Left forelimb (tissue), 1 donor: Measurements from ENCODE around the gene AP1B1.
"Not testable (repeated sequence)": the region's sequence is repeated elsewhere in the genome, so short reads cannot be mapped to it uniquely, and the experiment has no call there.

Source experiments
- DNase-seq: peaks from one replicate; pipeline ENCODE4 v3.0.0-alpha.2; 2018; ENCODE audit warnings: low spot score

The AP1B1 gene

DNA sequence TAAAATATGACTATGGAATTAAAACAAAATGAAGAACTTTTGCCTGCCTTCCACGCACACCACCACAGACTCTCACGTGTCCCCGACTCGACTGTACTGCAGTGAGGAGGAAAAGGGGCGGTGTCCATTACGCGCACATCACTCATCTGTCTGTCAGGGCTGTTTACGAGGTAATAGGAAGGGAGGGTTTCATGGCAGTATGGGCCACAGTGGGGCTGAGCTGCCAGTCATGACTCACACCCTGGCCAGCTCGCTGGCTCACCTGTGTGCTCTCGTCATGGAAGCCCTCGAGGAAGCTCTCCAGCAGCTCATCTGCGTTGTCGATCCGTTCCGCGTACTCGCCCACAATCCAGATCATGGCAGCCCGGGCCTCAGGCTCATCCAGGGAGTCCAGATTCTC is 39.4 kb downstream of the AP1B1 start:
- no peak for DNase-seq

- DNase-seq: no peak
Observed at GRCh38 chr22:29348041-29348440, 40.3 kb downstream of the AP1B1 start.

GRCh38 chr22:29346659-29347058 is 41.7 kb downstream of the AP1B1 start:
- DNase-seq: no peak

DNA sequence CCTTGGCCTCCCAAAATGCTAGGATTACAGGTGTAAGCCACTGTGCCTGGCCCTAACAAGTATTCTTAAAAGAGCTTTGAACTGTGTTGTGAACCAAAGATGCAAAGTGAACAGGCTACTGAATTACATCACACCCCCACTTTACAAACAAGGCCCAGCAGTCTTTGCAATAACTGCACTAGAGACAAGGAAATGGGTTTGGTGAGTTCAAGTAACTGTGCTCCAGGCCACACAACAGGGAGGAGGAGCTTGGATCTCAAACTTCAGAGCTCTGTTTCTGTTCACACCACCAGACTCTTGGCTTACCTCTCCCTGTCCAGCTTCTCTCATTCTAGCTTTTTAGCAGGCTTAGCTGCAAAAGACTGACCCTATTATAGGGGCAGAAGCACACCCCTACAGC is 42.4 kb downstream of the AP1B1 start:
- no peak for DNase-seq

- not testable (repeated sequence) for DNase-seq
Observed at GRCh38 chr22:29344889-29345288, 43.5 kb downstream of the AP1B1 start.

DNA sequence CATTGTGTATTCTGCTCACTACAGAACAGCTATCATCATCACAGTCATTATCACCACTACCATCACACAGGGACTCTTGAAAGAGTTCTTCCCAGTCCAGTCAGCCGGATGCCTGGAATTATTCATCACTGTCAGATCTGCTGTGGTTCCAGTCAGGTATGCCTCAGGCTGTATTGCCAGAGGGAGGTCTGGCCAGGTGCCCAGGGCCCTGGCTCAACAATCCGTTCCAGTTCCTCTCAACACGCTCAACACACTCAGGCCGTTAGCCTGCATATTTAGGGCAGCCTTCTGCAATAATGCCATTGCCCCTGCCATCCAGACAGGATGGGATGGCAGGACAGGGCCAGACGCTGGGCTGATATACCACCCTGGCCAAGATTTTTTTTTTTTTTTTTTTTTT is 44.2 kb downstream of the AP1B1 start:
- no peak for DNase-seq

GRCh38 chr22:29343313-29343805 is 45.0 kb downstream of the AP1B1 start:
- DNase-seq: no peak

- DNase-seq: no peak
Observed at GRCh38 chr22:29342577-29343312, 45.6 kb downstream of the AP1B1 start.

DNA sequence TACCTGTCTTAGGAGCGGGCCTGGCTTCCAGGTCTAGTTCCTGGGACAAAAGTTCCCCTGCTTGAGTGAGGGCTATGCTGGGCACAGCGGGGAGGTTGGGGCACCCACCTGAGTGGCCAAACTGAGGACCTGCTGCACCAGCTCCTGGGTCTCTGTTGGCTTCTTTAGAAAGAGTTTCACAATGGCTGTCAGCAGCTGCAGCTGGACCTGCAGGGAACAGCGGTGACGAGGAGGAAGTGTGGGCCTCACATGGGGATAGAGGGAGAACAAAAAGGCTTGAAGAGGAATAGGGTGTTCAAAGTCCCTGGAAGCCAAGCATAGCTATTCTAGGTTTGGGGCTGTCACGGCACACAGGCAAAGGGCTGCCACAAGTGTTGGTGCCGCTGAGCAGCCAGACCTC is 46.2 kb downstream of the AP1B1 start:
- DNase-seq: no peak

DNA sequence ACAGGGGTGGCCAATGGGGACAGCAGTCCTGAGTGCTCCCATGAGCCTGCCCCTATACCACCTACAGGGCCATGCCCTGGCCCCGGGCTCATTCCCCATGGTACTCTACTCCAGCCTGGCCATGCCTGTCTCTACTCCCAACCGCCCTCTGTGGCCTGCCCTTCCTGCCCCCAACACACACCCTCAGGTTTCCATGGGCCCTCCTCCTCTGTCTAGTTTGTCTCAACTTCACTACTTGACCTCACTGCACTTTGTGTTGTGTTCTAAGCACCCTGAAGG is 46.6 kb downstream of the AP1B1 start:
- no peak for DNase-seq

GRCh38 chr22:29341056-29341848 is 47.1 kb downstream of the AP1B1 start:
- DNase-seq: no peak

DNA sequence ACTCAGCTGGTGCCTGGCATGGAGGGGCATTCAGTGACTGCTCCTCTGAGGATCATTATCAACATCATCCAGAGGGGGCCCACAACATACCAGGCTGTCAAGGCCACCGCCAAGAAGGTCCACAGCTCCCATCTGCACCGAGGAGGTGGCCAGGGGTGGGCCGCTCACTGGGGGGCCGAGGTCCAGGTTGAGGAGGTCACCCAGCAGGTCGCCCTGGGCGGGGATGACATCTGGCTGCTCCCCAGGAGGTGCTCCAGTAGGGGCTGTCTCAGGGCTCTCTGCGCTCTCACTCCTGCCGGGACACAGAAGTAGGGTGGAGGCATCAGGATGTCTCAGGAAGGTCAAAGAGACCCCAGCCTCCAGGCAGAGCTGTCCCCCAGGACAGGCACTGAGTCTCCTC is 47.8 kb downstream of the AP1B1 start:
- no peak for DNase-seq

- no peak for DNase-seq
Observed at GRCh38 chr22:29339381-29340235, 48.8 kb downstream of the AP1B1 start.

DNA sequence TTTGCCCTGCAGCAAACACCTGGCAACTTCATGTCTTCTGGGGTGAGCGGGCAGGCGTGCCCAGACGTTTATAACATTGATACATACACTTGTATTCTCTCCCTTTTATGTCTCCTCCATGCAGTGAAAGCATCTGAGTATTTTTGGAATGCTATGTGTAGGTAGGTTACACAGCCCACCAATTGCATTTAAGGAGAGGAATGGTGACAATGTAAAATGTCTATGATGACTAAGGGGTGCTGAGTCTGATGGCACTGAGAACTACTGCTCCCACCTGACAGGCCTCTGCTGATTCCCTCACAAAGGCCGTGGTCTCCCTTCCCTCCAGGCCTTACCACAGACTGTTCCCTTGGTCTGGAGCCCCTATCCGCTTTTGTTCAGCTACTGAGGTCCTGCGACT is 50.0 kb downstream of the AP1B1 start:
- no peak for DNase-seq

DNA sequence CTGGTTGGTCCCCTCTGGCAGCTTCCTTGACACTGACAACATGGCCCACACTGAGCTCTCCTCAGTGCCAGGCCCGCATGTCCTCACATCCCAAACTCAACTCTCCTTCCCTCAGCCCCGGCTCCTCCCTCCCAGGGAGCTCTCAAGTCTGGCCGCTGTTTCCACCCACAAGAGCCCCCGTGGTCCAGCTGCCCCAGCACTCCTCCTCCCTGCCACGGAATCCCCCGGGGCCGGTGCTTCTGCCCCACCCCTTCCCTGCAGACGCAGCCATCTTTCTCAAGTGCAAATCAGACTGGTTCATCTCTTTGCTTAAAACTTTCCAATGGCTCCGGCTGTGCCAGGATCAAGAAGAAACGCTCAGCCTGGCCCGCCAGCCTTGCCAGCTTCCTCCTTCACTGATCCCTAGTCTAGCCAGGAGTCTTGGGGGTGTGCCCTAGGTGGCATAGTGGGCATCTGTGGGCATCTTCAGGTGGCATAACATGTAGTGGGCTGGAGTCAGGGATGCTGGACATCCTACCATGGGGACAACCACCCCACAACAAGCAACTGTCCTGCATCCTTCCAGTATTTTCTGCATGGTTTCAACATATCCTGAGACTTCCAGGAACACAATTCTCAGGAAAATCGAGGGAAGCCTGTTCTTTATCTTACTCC is 50.6 kb downstream of the AP1B1 start:
- no peak for DNase-seq

GRCh38 chr22:29336751-29337490 is 51.4 kb downstream of the AP1B1 start:
- no peak for DNase-seq

GRCh38 chr22:29335656-29336055 is 52.7 kb downstream of the AP1B1 start:
- DNase-seq: no peak

- no peak for DNase-seq
Observed at GRCh38 chr22:29334696-29335344, 53.5 kb downstream of the AP1B1 start.

DNA sequence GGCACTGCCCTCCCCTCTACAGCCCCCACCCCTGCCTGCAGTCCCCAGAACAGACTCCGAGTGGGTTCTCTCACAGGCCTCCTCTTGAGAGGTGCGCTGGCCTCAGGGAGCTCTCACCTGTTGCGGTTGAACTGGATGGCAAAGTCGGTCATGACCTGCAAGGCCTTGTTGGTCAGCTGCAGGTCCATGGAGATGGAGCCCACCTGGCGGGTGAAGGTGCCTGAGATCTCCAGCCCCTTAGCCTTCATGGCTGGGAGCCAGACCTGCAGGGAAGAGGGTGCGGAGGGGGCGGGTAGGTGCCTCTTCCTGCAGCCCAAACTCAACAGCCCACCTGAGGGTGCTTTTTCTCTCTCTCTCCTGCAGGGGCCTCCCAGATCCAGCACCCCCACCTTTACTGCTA is 54.2 kb downstream of the AP1B1 start:
- DNase-seq: no peak

DNA sequence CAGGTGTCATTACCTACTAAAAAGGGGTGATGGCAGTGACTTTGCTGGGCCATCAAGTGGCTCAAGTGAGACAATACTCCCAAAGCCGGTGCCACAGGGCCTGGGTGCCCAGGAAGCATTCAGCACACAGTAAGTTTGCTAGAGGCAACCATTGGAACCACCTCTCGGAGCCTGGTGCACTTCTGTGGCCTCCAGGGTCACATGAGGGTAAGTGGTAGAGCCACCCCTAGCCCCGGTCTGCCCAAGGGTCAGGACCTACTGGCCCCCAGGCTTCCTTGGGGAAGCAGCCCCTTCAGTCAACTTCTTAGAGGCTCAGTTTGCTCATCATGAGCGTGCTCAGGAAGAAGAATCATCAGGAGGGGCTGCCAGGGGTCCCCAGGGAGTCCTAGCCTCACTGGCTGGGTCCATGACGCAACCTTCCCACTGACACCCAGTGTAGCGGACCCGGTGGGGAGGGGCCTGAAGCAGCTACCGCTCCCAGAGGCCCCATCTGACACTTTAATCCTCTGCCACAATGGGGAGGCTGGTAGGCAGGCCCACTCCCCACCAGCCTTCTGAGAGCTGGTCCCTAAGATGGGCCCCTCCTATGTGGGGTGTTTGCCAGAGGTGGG is 55.4 kb downstream of the AP1B1 start:
- DNase-seq: no peak
